Spleen (tissue), 11 donors: ENCODE measurements around the gene ZNF189. TPM values are rescaled to one million over a fixed set of nuclear protein-coding genes. Genes with fewer than 3 reads are reported as not detected.

Experiments used
- DNase-seq: peaks from one replicate; pipeline ENCODE4 v3.0.0-alpha.2; 2020
- H3K27ac ChIP-seq, 8 donors: fragments of 200-600 bp; sonication (generic) in 7 of 8; 1 replicate in 4 of 8; 2 replicates in 4 of 8; pipeline versions ENCODE4 v1.5.0 to v1.8.0; 2016 to 2021; ENCODE audit warnings: inconsistent platforms in 4 of 8, mild to moderate bottlenecking in 4 of 8, moderate library complexity in 1 of 8
- H3K27me3 ChIP-seq, 7 donors: fragments of 200-600 bp; sonication (generic) in 6 of 7; replicated peaks in 1 of 7; 1 replicate in 4 of 7; 2 replicates in 3 of 7; pipeline versions ENCODE4 v1.5.0 to v1.8.0; 2016 to 2021; ENCODE audit warnings: inconsistent platforms in 3 of 7, mild to moderate bottlenecking in 1 of 7
- H3K36me3 ChIP-seq, 6 donors: fragments of 200-600 bp; sonication (generic) in 5 of 6; 1 replicate in 4 of 6; 2 replicates in 2 of 6; pipeline versions ENCODE4 v1.5.0 to v1.8.0; 2016 to 2021; ENCODE audit warnings: inconsistent platforms in 2 of 6
- H3K4me1 ChIP-seq, 6 donors: fragments of 200-600 bp; sonication (generic) in 5 of 6; 1 replicate in 3 of 6; 2 replicates in 3 of 6; pipeline versions ENCODE4 v1.5.0 to v1.8.0; 2016 to 2021; ENCODE audit warnings: inconsistent platforms in 3 of 6
- H3K4me3 ChIP-seq, 8 donors: fragments of 200-600 bp; sonication (generic) in 7 of 8; 1 replicate in 4 of 8; 2 replicates in 4 of 8; pipeline versions ENCODE4 v1.5.0 to v1.8.0; 2016 to 2021; ENCODE audit warnings: inconsistent platforms in 4 of 8, mild to moderate bottlenecking in 4 of 8, moderate library complexity in 2 of 8
- H3K9me3 ChIP-seq, 8 donors: fragments of 200-600 bp; sonication (generic) in 7 of 8; 1 replicate in 4 of 8; 2 replicates in 4 of 8; pipeline versions ENCODE4 v1.5.0 to v1.8.0; 2016 to 2021; ENCODE audit warnings: inconsistent platforms in 4 of 8
- CTCF ChIP-seq, 11 experiments: fragments of 200-600 bp in 7 of 11; fragments of 450-650 bp in 4 of 11; sonication (generic) in 4 of 11; IDR thresholded peaks in 8 of 11; conservative IDR thresholded peaks in 3 of 11; 1 replicate in 7 of 11; 2 replicates in 4 of 11; pipeline versions ENCODE4 v1.4.0 to v1.8.0; 2016 to 2021; ENCODE audit warnings: antibody characterized with exemption in 11 of 11, inconsistent platforms in 4 of 11, mild to moderate bottlenecking in 1 of 11
- POLR2A ChIP-seq, 3 donors: fragments of 450-650 bp; IDR thresholded peaks; one replicate each; pipeline ENCODE4 v1.5.1; 2017; ENCODE audit warnings: antibody characterized with exemption in 3 of 3, mild to moderate bottlenecking in 1 of 3
- POLR2AphosphoS5 ChIP-seq, 3 donors: sonication (generic); formaldehyde crosslinking; IDR thresholded peaks; one replicate each; pipeline ENCODE4 v1.5.1; 2017; ENCODE audit warnings: antibody characterized with exemption in 3 of 3
- WGBS, 5 donors: extraction: QIAGEN DNeasy Blood & Tissue Kit in 3 of 5; methylation state at CpG; one replicate each; pipeline versions ENCODE4 v1.1.5 to v1.1.7; 2013 to 2018; 5-methylcytosine and 5-hydroxymethylcytosine counted together
- intact Hi-C: fragments of 100-400 bp; cut with DNase I; formaldehyde crosslinking; loops from one replicate; pipeline ENCODE4 v1.15.0; 2023; ENCODE audit warnings: low total_unique reads
- polyA plus RNA-seq, 3 donors: library from polyadenylated mRNA; stranded (reverse); fragments of 200-250 nt; gene quantifications; one replicate each; pipeline ENCODE4 v1.2.1, GENCODE V29; 2013
- total RNA-seq, 7 donors: library from RNA; depleted of rRNA in 3 of 7; stranded (reverse); fragments of >200 nt in 3 of 7; fragmentation: NEBNext Ultra II Directional in 4 of 7; extraction: Animal tissue kit (Norgen Biotek cat#: 25700) in 4 of 7; gene quantifications; one replicate each; pipeline versions ENCODE4 v1.1.0 to v1.2.1, GENCODE V29; 2016 to 2021
- donor health status: healthy with polysubstance abuse.
- donor health status: DM: no; HTN: no; CAD: no; lungs with moderate emphysema.
- donor health status: DM: no; HTN: no; CAD: no.
- donor health status: Bipolar disorder and iron deficiency.
- donor health status: healthy.
- donor health status: DM: no; HTN: no; CAD: no.
- donor health status: DM: yes; HTN: yes; CAD: no.

ZNF189 gene
- total and polyA plus RNA-seq, 10 donors, result 7.1 to 39.0 (median 24.1) TPM

- intact Hi-C loops, result no loop called here
- no peak for DNase-seq
- H3K27me3 ChIP-seq, result no peaks in the 10 kb centered on the region
- TF ChIP-seq POLR2A (IDR thresholded peaks at IDR 0.05) (no peak), CTCF (IDR thresholded peaks at IDR 0.05 in 8 of 11, conservative IDR thresholded peaks at IDR 0.05 in 3 of 11) (no peak), POLR2AphosphoS5 (IDR thresholded peaks at IDR 0.05) (no peak)
- no peaks in the 10 kb centered on the region for H3K4me1 ChIP-seq
- H3K4me3 ChIP-seq, result no peak overlapping the region
- H3K27ac ChIP-seq, result no peak overlapping the region
- H3K9me3 ChIP-seq, result peaks cover 17 to 98% (median 86%) of the 10 kb centered on the region in 8 donors
- H3K36me3 ChIP-seq, result peaks cover 0 to 21% (median 0%) of the 10 kb centered on the region in 6 donors
Measured at GRCh38 chr9:101415578-101415977, 16.9 kb downstream of the ZNF189 start.

GRCh38 chr9:101417389-101417788 lies 18.7 kb downstream of the ZNF189 start:
- H3K4me1 ChIP-seq, result no peaks in the 10 kb centered on the region
- peaks cover 14 to 94% (median 70%) of the 10 kb centered on the region in 8 donors for H3K9me3 ChIP-seq
- H3K27ac ChIP-seq, result no peak overlapping the region
- no peak overlapping the region for H3K4me3 ChIP-seq
- intact Hi-C loops, result no loop called here
- no peaks in the 10 kb centered on the region for H3K27me3 ChIP-seq
- TF ChIP-seq POLR2AphosphoS5 (IDR thresholded peaks at IDR 0.05) (no peak), POLR2A (IDR thresholded peaks at IDR 0.05) (no peak), CTCF (IDR thresholded peaks at IDR 0.05 in 8 of 11, conservative IDR thresholded peaks at IDR 0.05 in 3 of 11) (no peak)
- no peak for DNase-seq
- peaks cover 0 to 21% (median 0%) of the 10 kb centered on the region in 6 donors for H3K36me3 ChIP-seq

- no peaks in the 10 kb centered on the region for H3K4me1 ChIP-seq
- TF ChIP-seq POLR2A (IDR thresholded peaks at IDR 0.05) (no peak), POLR2AphosphoS5 (IDR thresholded peaks at IDR 0.05) (no peak), CTCF (IDR thresholded peaks at IDR 0.05 in 8 of 11, conservative IDR thresholded peaks at IDR 0.05 in 3 of 11) (no peak)
- H3K36me3 ChIP-seq, result peaks cover 0 to 21% (median 0%) of the 10 kb centered on the region in 6 donors
- H3K27ac ChIP-seq, result no peak overlapping the region
- no peak for DNase-seq
- peaks cover 14 to 89% (median 64%) of the 10 kb centered on the region in 8 donors for H3K9me3 ChIP-seq
- intact Hi-C loops, result no loop called here
- H3K27me3 ChIP-seq, result no peaks in the 10 kb centered on the region
- H3K4me3 ChIP-seq, result no peak overlapping the region
Measured at GRCh38 chr9:101417977-101418376, 19.3 kb downstream of the ZNF189 start.

- TF ChIP-seq POLR2A (IDR thresholded peaks at IDR 0.05), result no peak
- TF ChIP-seq CTCF (IDR thresholded peaks at IDR 0.05 in 8 of 11, conservative IDR thresholded peaks at IDR 0.05 in 3 of 11), result no peak
- no peak for TF ChIP-seq POLR2AphosphoS5 (IDR thresholded peaks at IDR 0.05)
- H3K4me1 ChIP-seq, result no peaks in the 10 kb centered on the region
Measured at GRCh38 chr9:101418518-101419430, 20.1 kb downstream of the ZNF189 start.

More at GRCh38 chr9:101418518-101419430, 20.1 kb downstream of the ZNF189 start:
- Histone ChIP-seq H3K4me3 (no peak overlapping the region), H3K36me3 (peaks cover 0 to 16% (median 0%) of the 10 kb centered on the region in 6 donors), H3K27ac (no peak overlapping the region), H3K27me3 (no peaks in the 10 kb centered on the region), H3K9me3 (peaks cover 10 to 81% (median 56%) of the 10 kb centered on the region in 8 donors)
- DNase-seq, result no peak
- intact Hi-C loops, result no loop called here
- 63 to 75% (median 68%) methylated on average over 7 of the region's 7 CpGs for WGBS, 5 donors
